ENCODE results near the gene ITGA3. TPM values are rescaled to one million over a fixed set of nuclear protein-coding genes. Genes with fewer than 3 reads are reported as not detected.

ITGA3 gene
- total RNA-seq, 6 experiments from 2014 or later: 272 to 319 (median 288) TPM

GRCh38 chr17:50047083-50047482, 8.8 kb upstream of the ITGA3 start:
- Mint-ChIP-seq H3K9me3 (no peaks in the 10 kb centered on the region), H3K27ac (peak overlapping the region; percentile 93), H3K27me3 (ENCODE audit: insufficient read depth) (no peaks in the 10 kb centered on the region; the same call in 1 of the 2 replicates), H3K36me3 (ENCODE audit: low read depth) (no peaks in the 10 kb centered on the region), H3K4me3 (peak overlapping the region; percentile 59), H3K4me1 (ENCODE audit: low read depth) (peaks cover 67% of the 10 kb centered on the region)
- TF ChIP-seq CTCF (IDR thresholded peaks at IDR 0.05): no peak
- DNase-seq: no peak

GRCh38 chr17:50047488-50048126, 8.3 kb upstream of the ITGA3 start:
- no peaks in the 10 kb centered on the region for H3K36me3 Mint-ChIP-seq (ENCODE audit: low read depth)
- DNase-seq: peak; percentile 66
- peaks cover 73% of the 10 kb centered on the region for H3K4me1 Mint-ChIP-seq (ENCODE audit: low read depth)
- TF ChIP-seq CTCF (IDR thresholded peaks at IDR 0.05): no peak
- H3K27me3 Mint-ChIP-seq (ENCODE audit: insufficient read depth): no peaks in the 10 kb centered on the region; the same call in 1 of the 2 replicates
- no peaks in the 10 kb centered on the region for H3K9me3 Mint-ChIP-seq
- H3K4me3 Mint-ChIP-seq: peak overlapping the region; percentile 59
- peak overlapping the region; percentile 93 for H3K27ac Mint-ChIP-seq

- H3K4me1 Mint-ChIP-seq (ENCODE audit: low read depth): peaks cover 74% of the 10 kb centered on the region
- TF ChIP-seq CTCF (IDR thresholded peaks at IDR 0.05): no peak
- peak overlapping the region; percentile 59 for H3K4me3 Mint-ChIP-seq
- H3K36me3 Mint-ChIP-seq (ENCODE audit: low read depth): no peaks in the 10 kb centered on the region
- no peaks in the 10 kb centered on the region; the same call in 1 of the 2 replicates for H3K27me3 Mint-ChIP-seq (ENCODE audit: insufficient read depth)
- H3K27ac Mint-ChIP-seq: peak overlapping the region; percentile 93
- DNase-seq: no peak
- no peaks in the 10 kb centered on the region for H3K9me3 Mint-ChIP-seq
Measured at GRCh38 chr17:50048146-50048720, 7.7 kb upstream of the ITGA3 start.

- peaks cover 78% of the 10 kb centered on the region for H3K4me1 Mint-ChIP-seq (ENCODE audit: low read depth)
- DNase-seq: no peak
- no peaks in the 10 kb centered on the region for H3K9me3 Mint-ChIP-seq
- peak overlapping the region; percentile 95 for H3K27ac Mint-ChIP-seq
- no peaks in the 10 kb centered on the region; the same call in 1 of the 2 replicates for H3K27me3 Mint-ChIP-seq (ENCODE audit: insufficient read depth)
- no peaks in the 10 kb centered on the region for H3K36me3 Mint-ChIP-seq (ENCODE audit: low read depth)
- no peak overlapping the region for H3K4me3 Mint-ChIP-seq
- no peak for TF ChIP-seq CTCF (IDR thresholded peaks at IDR 0.05)
Measured at GRCh38 chr17:50048988-50049387, 6.9 kb upstream of the ITGA3 start.

GRCh38 chr17:50049636-50050035, 6.3 kb upstream of the ITGA3 start:
- no peak for DNase-seq
- peak overlapping the region; percentile 95 for H3K27ac Mint-ChIP-seq

More at GRCh38 chr17:50049636-50050035, 6.3 kb upstream of the ITGA3 start:
- Mint-ChIP-seq H3K4me3 (peak overlapping the region; percentile 60), H3K27me3 (ENCODE audit: insufficient read depth) (no peaks in the 10 kb centered on the region; the same call in none of the 2 replicates), H3K4me1 (ENCODE audit: low read depth) (peaks cover 83% of the 10 kb centered on the region), H3K9me3 (no peaks in the 10 kb centered on the region), H3K36me3 (ENCODE audit: low read depth) (no peaks in the 10 kb centered on the region)
- TF ChIP-seq CTCF (IDR thresholded peaks at IDR 0.05): no peak

Data from HFFc6 (cell line).